ENCODE measurements around the gene HEMK1.

Gene HEMK1

GRCh38 chr3:50602595-50603191 lies 33.4 kb downstream of the HEMK1 start:
- H3K79me2 ChIP-seq (ENCODE audit: insufficient read depth, low read length): no peaks in the 10 kb centered on the region
- no peaks in the 10 kb centered on the region for H3K4me1 ChIP-seq (ENCODE audit: insufficient read depth, low read length, poor library complexity, severe bottlenecking)
- H3K4me2 ChIP-seq (ENCODE audit: low read depth, low read length, poor library complexity, severe bottlenecking): no peak overlapping the region
- H4K20me1 ChIP-seq (ENCODE audit: insufficient read depth, low read length, poor library complexity, severe bottlenecking): no peaks in the 10 kb centered on the region
- H3K36me3 ChIP-seq (ENCODE audit: insufficient read depth, low read length): no peaks in the 10 kb centered on the region
- no peak overlapping the region for H3K4me3 ChIP-seq (ENCODE audit: low read length, poor library complexity, severe bottlenecking)
- no peaks in the 10 kb centered on the region for H3K9me3 ChIP-seq (ENCODE audit: insufficient read depth, low read depth, low read length)
- TF ChIP-seq EZH2phosphoT487 (IDR thresholded peaks at IDR 0.05; ENCODE audit: borderline replicate concordance): no peak
- no peak for TF ChIP-seq CTCF (conservative IDR thresholded peaks at IDR 0.05; ENCODE audit: low read length)
- no peaks in the 10 kb centered on the region for H3K27me3 ChIP-seq (ENCODE audit: insufficient read depth, low read length, poor library complexity, severe bottlenecking)
- no peak overlapping the region for H2AFZ ChIP-seq (ENCODE audit: low read length)
- H3K9ac ChIP-seq (ENCODE audit: low read depth, low read length, poor library complexity, severe bottlenecking): no peak overlapping the region
- no peaks in the 10 kb centered on the region for H3K9me2 ChIP-seq (replicated peaks; ENCODE audit: low read depth, low read length)
- H3F3A ChIP-seq (ENCODE audit: low read depth): no peaks in the 10 kb centered on the region

DNA sequence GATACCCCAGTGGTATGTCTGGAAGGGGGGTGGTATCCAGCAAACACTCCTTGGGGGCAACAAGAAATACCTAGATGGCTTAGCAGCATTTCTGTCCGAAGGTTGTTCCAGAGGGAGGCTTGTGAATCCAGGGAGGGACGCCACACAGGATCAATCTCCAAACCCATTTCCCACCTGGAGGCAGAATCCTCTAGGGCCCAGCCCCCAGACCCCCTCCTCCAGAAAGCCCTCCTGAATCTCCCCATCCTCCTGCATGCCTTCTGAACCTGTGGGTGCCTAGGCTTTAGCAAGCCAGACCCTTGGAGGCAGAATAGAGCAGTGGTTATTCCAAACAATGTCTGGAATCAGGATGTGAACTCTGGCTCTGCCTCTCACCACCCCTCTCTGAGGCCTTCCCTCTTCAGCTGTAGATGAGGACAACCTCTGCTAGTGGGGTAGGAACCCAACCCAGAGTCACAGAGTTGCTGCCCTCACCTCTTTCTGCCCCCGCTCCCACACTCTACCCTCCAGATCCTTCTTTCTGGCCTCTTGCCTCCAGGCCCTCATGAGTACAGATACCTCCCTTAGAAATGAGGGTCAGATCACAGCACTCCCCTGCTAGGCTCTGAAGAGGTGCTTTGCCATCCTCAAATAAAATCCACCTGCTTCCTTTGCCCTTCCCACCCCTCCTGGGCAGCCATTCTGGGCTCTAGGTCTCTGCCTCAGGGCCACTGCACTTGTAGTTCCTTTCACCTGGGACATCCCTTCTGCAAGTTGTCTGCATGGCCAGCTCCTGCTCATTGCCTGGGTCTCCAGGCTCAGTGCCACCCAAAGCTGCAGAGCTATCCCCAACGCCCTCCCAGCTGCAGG lies 34.2 kb downstream of the HEMK1 start:
- Histone ChIP-seq H3K9me2 (replicated peaks; ENCODE audit: low read depth, low read length) (no peaks in the 10 kb centered on the region), H4K20me1 (ENCODE audit: insufficient read depth, low read length, poor library complexity, severe bottlenecking) (no peaks in the 10 kb centered on the region), H3K4me1 (ENCODE audit: insufficient read depth, low read length, poor library complexity, severe bottlenecking) (no peaks in the 10 kb centered on the region), H3K27me3 (ENCODE audit: insufficient read depth, low read length, poor library complexity, severe bottlenecking) (no peaks in the 10 kb centered on the region), H2AFZ (ENCODE audit: low read length) (no peak overlapping the region), H3K36me3 (ENCODE audit: insufficient read depth, low read length) (no peaks in the 10 kb centered on the region), H3K4me3 (ENCODE audit: low read length, poor library complexity, severe bottlenecking) (no peak overlapping the region), H3F3A (ENCODE audit: low read depth) (no peaks in the 10 kb centered on the region), H3K79me2 (ENCODE audit: insufficient read depth, low read length) (no peaks in the 10 kb centered on the region), H3K9me3 (ENCODE audit: insufficient read depth, low read depth, low read length) (no peaks in the 10 kb centered on the region), H3K4me2 (ENCODE audit: low read depth, low read length, poor library complexity, severe bottlenecking) (no peak overlapping the region), H3K9ac (ENCODE audit: low read depth, low read length, poor library complexity, severe bottlenecking) (no peak overlapping the region)
- TF ChIP-seq CTCF (conservative IDR thresholded peaks at IDR 0.05; ENCODE audit: low read length): no peak
- no peak for TF ChIP-seq EZH2phosphoT487 (IDR thresholded peaks at IDR 0.05; ENCODE audit: borderline replicate concordance)

GRCh38 chr3:50604110-50604621 lies 34.8 kb downstream of the HEMK1 start:
- no peaks in the 10 kb centered on the region for H3K4me1 ChIP-seq (ENCODE audit: insufficient read depth, low read length, poor library complexity, severe bottlenecking)
- no peak overlapping the region for H3K4me2 ChIP-seq (ENCODE audit: low read depth, low read length, poor library complexity, severe bottlenecking)

More at GRCh38 chr3:50604110-50604621, 34.8 kb downstream of the HEMK1 start:
- Histone ChIP-seq H2AFZ (ENCODE audit: low read length) (no peak overlapping the region), H3K36me3 (ENCODE audit: insufficient read depth, low read length) (no peaks in the 10 kb centered on the region), H3K9me3 (ENCODE audit: insufficient read depth, low read depth, low read length) (no peaks in the 10 kb centered on the region), H3K79me2 (ENCODE audit: insufficient read depth, low read length) (no peaks in the 10 kb centered on the region), H3K27me3 (ENCODE audit: insufficient read depth, low read length, poor library complexity, severe bottlenecking) (no peaks in the 10 kb centered on the region), H3K9me2 (replicated peaks; ENCODE audit: low read depth, low read length) (no peaks in the 10 kb centered on the region), H4K20me1 (ENCODE audit: insufficient read depth, low read length, poor library complexity, severe bottlenecking) (no peaks in the 10 kb centered on the region), H3K9ac (ENCODE audit: low read depth, low read length, poor library complexity, severe bottlenecking) (no peak overlapping the region), H3F3A (ENCODE audit: low read depth) (no peaks in the 10 kb centered on the region), H3K4me3 (ENCODE audit: low read length, poor library complexity, severe bottlenecking) (no peak overlapping the region)
- TF ChIP-seq CTCF (conservative IDR thresholded peaks at IDR 0.05; ENCODE audit: low read length) (no peak), EZH2phosphoT487 (IDR thresholded peaks at IDR 0.05; ENCODE audit: borderline replicate concordance) (no peak)

Data from Loucy (cell line).